ENCODE results near the gene MRPL28.
"Not testable (repeated sequence)": the region's sequence is repeated elsewhere in the genome, so short reads cannot be mapped to it uniquely, and the experiment has no call there.

Gene MRPL28

DNA sequence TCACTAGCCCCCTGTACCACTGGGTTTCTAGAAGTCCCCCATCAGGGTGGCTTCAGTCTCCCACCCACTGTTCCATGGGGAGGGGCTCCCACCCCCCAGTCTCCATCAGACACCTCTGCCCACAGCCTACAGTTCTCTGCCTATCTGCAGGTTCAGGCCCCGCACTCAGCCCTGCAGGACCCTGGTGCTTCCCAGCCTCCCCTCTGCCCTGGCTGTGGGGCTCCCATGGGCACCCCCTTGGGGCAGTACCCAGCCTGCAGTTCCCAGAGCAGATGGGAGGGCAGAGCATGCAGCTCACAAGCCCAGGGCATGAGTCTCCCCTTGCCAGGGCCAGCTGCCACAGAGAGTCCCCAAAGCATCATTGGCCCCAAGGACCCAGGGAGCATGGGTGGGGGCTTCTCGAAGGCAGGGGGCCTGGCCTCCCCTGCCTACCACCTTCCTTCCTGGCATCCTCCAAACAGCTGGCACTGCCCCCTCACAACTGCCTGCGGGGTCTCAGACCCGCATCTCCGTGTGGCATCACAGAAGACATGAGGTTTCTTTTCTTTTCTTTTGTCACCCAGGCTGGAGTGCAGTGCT is 2.8 kb upstream of the MRPL28 start:
- DNase-seq (ENCODE audit: low spot score): no peak

DNA sequence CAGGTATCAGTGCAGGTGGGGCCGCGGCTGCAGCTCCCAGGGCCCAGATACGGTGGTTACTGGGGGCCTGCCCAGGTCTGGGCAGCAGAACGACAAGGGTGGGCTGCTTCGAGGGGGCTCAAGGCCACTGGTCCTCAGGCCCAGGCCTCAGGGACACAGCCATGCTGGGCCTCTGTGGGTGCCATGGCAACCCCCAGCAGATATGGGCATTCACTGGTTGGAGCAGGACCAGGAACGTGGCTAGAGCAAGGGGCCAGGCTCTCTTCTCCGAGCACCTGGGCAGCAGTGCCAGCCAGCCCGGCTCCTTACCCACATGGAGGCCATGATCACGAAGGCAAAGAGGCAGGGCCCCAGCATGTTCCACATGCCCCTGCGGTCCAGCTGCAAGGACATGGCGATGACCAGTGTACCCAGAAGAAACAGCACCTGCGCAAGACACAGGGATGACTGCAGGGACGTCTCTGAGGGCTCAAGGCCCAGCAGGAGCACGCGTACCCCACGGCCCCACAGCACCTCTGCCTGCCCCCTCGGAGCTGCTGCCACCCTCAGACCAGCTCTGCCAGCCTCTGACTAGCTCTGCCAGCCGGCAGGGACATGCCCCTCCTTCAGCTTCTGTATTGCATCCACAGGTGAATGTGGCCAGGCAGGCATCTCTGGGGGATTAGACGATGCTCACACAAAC is 2.1 kb upstream of the MRPL28 start:
- DNase-seq (ENCODE audit: low spot score): no peak

DNA sequence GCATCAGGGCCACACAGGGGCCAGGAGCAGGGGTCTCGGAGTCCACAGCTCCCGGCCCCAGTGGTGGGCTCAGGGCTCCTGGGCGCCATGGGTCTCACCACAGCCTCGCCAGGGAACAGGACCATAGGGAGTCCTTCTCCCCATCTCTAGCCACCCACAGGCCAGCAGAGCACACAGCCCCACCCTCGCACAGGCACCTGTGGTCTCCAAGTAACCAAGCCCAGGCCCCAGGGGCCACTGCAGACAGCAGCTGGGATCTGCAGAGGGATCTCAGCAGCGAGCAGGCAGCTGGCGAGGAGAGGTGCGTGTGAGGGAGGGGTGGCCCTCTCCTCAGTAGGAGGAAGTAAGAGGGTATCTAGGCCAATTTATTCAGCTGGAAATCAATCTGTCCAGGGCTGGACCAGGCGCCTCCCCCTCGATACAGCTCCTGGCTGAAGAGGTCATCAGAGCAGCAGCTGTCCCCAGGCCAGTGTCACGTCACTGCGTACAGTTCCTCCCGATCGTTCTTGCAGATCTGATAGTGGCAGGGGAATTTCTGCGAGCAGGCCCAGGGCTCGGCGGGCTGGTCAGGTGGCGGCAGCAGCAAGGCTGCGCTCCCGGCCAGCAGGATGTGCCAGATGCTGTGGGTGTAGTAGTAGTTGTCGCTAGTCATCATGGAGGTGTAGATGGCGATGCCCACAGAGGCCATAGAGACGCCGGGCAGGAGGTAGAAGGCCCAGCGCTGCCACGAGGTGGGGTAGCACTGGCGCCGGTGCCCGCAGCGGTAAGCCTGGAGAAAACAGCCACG is 1.4 kb upstream of the MRPL28 start:
- DNase-seq (ENCODE audit: low spot score): no peak

DNA sequence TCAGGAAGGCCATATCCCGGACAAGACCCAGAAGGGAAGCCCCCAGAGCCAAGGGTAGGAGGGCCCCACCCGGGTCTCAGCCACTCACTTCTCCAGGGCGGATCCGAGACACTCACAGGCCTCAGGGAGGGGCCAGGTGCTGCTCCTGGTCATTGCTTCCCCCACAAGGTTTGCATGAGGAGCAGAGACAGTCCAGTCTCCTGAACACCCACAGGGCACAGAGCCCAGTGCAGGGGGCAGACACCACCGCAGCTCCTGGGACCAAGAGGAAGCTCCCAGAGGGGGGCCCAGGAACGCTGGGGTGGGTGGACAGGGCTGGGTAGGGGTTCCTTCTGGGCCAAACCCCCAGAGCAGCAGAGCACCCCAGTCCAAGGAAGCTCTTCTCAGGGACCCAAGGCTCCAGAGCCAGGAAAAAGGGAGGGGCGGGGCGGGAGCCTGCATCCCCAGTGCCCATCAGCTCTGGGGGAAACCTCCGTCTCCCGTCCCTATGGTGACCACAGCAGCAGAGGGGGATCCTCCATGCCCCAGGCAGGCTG is 709 bp upstream of the MRPL28 start:
- DNase-seq (ENCODE audit: low spot score): no peak

DNA sequence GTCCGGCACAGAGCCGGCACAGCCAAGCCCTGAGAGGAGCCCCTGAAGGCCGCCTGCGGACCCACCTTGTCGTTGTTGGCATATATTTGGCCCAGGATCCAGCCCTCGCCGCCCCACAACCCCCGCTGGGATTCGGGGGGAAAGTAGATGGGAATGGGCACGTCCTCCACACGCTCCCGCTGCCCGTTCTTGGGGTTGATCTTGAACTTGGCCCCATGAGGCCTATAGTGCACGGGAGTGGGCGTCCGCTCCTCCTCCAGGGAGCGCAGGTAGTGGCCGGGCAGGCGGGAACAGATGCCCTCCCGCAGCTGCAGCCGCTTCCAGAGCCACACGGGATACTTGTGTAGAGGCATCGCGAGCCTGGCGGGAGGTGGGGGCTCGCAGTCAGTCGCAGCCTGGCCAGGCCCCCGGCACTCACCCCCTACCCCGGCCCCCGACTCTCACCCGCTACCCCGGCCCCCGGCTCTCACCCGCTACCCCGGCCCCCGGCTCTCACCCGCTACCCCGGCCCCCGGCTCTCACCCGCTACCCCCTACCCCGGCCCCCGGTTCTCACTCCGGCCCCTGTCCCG is 387 bp downstream of the MRPL28 start:
- DNase-seq (ENCODE audit: low spot score): no peak

DNA sequence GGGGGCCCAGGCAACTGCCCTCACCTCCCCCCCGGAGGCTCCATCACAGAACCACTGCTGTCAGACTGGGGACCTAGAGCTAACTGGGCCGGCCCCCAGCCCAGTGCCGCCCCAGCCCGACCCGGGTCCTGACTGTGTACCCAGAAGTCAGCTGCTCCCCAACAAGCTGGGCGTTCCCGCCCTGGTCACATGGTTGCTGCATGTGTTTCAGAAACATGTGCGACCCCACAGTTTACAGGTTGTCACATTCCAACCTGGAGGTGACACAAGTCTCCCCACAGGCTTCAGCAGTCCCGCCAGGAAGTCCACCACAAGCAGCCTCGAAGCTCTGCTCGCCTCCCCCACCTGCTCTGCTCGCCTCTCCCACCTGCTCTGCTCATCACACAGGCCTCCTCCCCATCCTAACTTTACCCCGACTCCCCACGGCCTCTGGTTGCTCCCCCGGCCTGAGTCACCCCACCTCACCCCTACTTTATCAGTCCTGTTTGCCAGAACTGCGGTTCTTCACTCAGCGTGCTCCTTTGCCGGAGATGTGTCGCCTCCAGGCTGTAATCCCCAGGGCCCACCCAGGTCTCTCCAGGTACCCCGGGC is 968 bp downstream of the MRPL28 start:
- no peak for DNase-seq (ENCODE audit: low spot score)

DNA sequence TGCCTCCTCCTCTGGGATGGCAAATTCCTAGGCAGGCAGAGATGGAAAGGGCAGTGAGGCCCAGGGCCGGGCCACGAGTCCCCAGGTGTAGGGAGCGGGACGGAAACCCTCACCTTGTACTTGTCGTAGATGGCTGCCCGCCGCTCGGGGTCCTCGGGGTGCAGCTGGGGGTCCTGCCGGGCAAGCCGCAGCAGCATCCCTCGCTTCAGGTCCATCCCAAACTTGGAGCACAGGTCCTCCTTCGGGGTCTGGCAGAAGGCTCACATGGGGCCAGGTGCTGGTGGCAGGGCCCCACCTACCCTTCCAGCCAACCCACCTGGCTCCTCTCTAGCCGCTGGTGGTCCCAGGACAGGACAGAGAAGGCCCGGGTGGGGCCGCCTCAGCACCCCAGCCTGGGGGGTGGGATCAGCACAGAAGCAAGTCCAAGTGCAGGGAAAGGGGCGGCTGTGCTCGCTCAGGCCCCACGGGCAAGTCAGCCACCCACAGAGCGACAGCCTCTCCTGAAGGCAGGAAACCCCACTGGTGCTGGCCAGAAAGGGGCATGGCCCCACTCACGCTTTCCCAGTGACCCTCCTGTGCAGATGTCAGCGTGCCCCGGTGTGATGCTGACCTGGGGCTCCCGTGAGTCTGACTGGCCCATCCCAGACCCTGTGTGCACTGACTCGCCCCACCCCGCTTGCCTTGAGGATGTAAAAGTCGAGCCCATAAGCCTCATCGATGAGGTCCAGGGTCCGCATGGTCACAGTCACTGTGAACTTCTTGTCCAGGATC is 1.8 kb downstream of the MRPL28 start:
- no peak for DNase-seq (ENCODE audit: low spot score)

DNA sequence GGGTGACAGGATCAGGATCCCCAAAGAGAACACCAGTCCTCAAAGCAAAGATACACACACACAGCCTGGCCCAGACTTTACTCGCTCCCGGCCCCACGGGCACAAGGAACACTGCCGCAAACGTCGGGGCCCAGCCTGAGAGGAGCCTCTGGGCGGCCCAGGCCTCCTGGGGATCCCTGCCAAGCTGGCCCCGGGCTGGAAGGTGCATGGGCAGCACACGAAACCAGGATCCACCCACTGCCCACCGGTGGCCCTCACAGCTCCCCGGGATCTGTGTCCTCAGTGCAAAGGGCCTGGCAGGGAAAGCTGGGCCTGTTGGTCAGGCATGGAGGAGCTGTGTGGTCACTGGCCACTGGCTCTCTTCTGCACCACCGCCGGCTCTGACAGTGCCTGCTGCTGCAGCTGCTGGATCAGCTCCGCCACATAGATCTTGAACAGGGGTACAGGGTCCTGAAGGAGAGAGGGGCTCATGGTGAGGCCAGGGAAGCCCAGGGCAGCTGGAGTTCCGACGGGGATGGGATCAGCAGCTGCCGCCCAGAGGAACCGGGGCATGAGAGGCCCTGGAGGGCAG is 2.9 kb downstream of the MRPL28 start:
- no peak for DNase-seq (ENCODE audit: low spot score)

DNA sequence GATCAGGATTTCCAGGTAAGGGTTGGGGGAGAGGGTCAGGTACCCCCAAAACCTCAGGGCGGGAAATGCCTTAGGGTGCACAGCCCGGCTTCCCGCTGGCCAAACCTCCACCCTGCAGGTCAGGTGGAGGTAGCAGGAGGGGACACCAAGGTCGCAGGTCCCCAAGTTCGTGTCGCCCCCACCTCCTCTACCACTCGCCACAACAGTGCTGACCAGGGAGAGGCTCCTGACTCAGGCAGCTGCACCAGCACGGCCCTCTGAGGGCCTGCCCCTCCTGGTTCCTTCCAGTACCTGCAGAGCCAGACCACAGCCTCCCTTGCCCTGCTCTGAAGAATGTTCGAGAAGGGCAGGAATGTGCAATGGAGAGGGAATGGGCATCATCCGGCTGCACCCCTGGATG is 3.9 kb downstream of the MRPL28 start:
- DNase-seq (ENCODE audit: low spot score): no peak

DNA sequence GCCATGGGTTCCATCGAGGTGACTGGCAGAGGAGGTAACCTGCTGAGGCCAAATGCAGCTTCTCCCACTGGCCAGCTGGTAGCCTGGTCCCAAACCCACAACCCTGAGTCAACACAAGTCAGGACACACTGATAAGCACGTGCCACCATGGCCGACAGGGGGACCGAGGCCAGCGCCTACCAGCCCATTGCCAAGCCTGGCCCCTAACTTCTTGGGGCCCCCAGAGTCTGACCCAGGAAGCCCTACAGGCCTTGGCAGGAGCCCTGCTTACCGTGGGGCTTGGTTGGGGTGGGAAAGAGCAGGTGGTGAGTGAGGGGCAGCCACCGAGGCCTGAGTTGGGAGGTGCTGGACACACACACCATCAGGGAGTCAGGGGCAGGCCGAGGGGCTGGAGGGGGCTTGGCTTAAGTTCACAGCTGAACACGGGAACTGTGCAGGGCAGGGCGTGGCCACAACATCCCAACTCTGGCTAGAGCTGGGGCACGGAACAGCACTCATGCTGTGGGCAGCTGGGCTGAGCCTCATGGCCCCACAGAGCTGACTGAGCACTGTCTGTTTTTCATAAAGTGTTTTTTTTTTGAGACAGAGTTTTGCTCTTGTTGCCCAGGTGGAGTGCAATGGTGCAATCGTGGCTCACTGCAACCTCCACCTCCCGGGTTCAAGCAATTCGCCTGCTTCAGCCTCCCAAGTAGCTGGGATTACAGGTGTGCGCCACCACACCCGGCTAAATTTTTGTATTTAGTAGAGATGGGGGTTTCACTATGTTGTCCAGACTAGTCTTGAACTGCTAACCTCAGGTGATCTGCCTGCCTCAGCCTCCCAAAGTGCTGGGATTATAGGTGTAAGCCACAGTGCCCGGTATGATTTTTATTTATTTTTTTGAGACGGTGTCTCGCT is 5.5 kb downstream of the MRPL28 start:
- DNase-seq (ENCODE audit: low spot score): no peak

DNA sequence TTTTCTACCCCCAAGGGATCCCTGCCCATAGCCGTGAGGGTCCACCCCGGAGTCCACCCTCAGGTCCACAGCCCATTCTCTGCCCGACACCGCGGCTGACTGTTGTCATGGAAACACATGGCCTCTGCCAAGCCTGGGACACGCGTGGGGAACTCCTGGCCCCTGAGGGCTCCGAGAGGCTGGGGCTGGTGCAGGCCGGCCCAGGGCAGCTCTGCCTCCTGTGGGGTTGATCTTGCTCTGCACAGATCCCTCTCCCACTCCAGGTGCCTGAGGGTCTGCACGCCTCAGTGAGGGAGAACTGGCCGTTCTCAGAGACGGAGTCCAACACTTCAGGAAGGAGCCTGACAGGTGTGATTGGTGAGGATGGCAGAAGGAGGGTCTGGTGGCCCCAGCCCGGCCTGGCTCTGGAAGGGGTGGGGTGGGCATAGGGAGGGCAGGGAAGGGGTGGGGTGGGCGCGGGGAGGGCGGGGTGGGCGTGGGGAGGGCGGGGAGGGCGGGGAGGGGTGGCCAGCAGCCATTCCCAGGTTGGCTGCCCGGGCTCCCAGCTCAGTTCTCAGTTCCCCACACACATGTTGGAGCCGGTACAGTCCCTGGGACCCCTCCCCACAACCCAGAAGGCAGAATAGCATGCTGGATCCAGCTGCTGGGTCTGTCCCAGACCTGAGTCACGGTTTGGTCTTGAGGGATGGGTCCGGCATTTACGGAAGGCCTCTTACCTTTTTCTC is 6.4 kb downstream of the MRPL28 start:
- DNase-seq (ENCODE audit: low spot score): no peak

DNA sequence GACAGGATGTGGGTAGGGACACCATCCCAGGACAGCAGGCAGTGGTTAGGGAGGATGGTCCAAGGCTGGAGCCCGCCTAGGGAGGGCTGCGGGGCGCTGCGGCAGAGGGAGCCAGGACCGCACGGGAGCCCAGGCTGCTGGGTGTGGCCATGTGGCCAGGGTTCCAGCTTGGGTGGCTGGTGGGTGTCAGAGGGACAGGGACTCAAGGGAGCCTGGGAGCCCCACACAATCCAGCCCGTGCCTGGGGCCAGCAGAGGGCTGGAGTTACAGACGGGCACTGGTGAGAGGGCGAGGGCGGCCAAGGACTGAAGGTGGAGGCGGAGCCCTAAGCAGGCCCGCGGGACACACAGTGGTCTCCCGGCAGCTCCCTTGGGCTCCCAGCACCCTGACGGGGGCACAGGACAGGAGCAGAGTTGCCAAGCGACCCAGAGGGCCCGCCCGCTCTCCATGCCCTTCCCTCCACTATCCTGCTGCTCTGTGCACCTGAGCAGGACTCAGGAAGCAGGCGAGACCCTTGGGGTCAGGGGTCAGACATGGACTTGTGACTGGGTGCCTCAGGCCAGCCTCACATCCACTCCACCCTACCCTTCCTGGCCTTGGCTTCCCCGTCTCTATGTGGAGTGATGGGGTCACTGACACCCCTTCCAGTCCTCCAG is 7.1 kb downstream of the MRPL28 start:
- no peak for DNase-seq (ENCODE audit: low spot score)

DNA sequence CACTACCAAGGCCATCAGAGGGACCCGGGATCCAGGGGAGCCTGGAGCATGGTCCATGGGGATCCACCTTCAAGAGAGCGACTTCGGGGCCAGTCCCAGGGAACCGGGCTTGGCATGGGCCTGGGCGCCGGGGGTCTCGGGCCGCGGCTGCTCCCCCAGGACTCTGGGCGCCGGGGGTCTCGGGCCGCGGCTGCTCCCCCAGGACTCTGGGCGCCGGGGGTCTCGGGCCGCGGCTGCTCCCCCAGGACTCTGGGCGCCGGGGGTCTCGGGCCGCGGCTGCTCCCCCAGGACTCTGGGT is 7.7 kb downstream of the MRPL28 start:
- DNase-seq (ENCODE audit: low spot score): not testable (repeated sequence)

DNA sequence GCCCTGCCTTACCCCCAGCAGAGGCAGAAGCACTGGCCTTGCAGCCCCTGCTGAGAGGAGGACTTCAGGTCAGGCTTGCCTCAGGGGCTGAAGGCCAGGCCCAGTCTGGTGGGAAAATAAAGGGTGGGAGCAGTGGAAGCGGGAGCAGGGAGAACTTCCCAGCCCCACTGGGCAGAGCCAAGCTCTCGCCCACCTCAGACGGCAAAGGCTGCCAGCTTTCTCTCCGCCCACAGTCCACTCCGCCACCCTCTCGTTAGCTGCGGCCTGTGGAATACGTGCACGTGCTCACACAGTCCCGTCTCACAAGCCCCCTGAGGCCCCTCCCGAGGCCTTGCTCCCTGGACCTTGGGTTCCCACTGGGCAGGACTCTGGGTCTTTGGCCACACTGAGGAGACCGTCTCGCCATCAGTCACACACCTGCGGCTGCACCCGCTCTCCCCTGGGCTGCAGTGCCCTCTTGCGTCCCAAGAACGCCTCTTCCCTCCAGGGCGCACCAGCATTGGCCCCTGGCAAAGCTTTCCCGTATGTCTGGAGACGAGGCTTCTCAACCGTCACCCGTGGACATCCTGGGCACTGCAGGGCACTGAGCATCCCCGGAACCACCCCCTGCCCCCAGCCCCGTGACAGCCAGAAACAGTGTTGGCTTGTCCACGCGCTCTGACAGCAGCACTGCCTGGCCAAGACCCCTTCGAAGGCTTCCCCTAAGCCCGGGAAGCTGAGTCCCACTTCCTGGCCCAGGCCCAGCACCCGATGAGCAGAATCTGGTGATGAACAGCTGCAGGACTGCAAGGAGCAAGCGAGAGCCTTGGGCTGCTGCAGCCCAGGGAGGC is 8.3 kb downstream of the MRPL28 start:
- DNase-seq (ENCODE audit: low spot score): peak; percentile 78

DNA sequence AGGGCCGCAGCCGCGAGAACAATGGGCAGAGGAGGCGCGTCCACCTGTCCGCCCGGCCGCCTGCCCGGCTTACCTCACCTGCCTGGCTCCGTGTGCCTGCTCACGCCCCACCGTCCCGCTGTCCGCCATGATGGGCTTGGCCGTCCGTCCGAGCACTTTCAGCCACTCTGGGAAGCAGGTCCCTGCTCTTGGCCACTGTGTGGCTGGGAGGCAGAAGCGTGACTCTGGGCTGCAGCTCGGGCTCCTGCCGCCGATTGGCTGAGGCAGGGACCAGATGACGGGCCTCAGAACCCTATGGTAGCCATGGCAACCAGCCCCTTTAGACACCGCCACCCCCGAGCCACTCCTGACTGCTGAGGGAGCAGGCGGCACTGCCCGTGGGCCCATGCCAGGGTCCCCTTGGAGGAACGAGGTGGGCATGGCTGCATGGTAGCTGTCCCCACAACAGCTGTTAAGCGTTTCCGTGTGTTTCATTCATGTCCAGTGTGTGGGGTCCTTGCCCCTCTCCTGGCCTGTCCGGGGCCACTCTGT is 8.9 kb downstream of the MRPL28 start:
- no peak for DNase-seq (ENCODE audit: low spot score)

DNA sequence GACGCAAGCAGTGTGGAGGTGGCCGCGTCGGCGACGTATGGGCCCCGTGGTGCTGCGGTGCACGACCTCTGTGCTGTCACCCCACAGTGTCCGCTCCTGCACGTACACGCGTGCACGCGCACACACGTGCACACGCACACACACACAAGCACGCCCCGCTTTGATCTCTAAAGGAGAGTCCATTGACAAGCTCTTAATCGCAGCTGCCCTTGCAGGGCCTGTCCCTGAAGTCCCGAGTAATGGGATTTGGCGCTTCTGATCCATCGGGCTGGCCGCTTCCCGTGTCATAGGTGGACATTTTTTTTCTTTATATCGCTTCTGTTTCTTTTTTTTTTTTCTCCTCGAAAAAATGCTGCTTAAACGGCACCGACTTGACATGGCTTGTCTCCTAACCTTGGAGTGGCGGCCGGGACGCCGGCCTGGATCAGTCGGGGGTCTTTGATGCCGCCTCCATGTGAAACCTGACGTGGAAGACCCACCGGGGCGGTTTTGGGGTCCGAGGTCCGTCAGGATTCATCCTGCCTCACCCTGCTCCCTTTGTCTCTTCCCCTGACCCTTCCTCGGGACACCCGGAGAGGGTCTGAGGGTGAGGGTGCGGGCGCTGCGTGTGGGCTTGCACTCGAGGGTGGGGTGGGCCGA is 9.5 kb downstream of the MRPL28 start:
- no peak for DNase-seq (ENCODE audit: low spot score)

DNA sequence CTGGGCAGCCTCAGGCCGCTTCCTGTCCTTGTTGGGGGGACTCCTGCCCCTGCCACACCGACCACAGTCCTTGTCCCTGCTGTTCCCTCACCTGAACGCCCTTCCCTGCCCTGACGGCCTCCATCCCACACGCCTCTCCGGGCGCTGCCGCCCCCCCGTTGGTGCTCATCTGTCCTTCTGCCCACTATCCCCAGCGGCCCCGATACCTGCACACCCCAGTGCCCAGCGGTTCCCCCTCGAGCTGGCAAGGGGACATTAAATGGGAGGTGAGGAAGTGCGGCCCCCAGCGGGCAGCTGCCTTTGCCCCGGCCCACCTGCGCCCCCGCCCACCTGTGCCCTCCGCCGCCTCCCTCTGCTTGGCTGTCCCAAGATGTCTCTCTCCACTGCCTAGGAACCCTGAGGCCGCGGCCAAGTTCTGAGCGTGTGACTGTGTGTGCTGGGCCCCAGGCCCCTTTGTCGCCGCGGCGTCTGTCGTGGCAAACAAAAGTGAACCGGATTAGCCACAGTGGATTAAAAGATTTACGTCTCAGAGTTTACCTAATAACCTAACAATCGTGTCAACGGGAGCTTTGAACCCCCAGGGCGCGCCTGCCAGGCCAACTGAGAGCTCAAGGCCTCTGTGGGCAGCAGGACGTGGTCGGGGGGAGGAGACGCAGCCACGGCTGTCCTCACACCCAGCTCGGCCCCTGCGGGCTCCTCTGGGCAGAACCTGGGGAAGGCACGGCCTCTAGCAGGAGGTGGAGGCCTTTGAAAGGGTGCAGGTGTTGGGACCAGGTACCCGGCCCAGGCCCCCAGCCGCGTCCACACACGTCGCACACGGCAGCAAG is 10.3 kb downstream of the MRPL28 start:
- DNase-seq (ENCODE audit: low spot score): no peak
